PC-3 (cell line): ENCODE results near the gene TUBGCP2. TPM values are rescaled to one million over a fixed set of nuclear protein-coding genes. Genes with fewer than 3 reads are reported as not detected.

Experiments used
- ATAC-seq: fragments of 200-7000 bp; cut with Tn5 transposase; 2 replicates; pipeline ENCODE4 v1.9.1; 2020; ENCODE audit warnings: mild to moderate bottlenecking, moderate library complexity
- BruUV-seq: library from RNA; stranded (reverse); fragments of 400-500 nt; replicated peaks from 2 replicates; lab custom pipeline; 2021; lab: Mats Ljungman, UMichigan
- CTCF ChIA-PET: fragments of 300-600 bp; sonication (Branson Sonifier 250); formaldehyde crosslinking; loops from one replicate; lab custom pipeline; 2022; ENCODE audit warnings: antibody characterized with exemption; lab: Charles Lee
- POLR2A ChIA-PET: fragments of 300-600 bp; sonication (Branson Sonifier 250); formaldehyde crosslinking; loops from one replicate; lab custom pipeline; 2022; ENCODE audit warnings: antibody characterized with exemption; ENCODE audit not compliant: unreplicated experiment; lab: Charles Lee
- DNase-seq: peaks from one replicate; pipeline ENCODE4 v3.0.0-alpha.2; 2015
- H2AFZ ChIP-seq: fragments of 300-600 bp; sonication (generic); 2 replicates; pipeline ENCODE4 v1.6.0; 2016; ENCODE audit warnings: antibody characterized with exemption, low read length
- H3F3A ChIP-seq: fragments of 300-600 bp; sonication (generic); one replicate; pipeline ENCODE4 v1.6.0; 2017; ENCODE audit warnings: antibody characterized with exemption, low read length, control low read depth, mild to moderate bottlenecking; ENCODE audit not compliant: unreplicated experiment
- H3K27ac ChIP-seq: fragments of 300-600 bp; sonication (generic); 2 replicates; pipeline ENCODE4 v1.5.1; 2016; ENCODE audit warnings: mild to moderate bottlenecking, low read length
- H3K27me3 ChIP-seq: fragments of 300-600 bp; sonication (generic); 2 replicates; pipeline ENCODE4 v1.6.1; 2016; ENCODE audit warnings: low read length, mixed read lengths
- H3K36me3 ChIP-seq: fragments of 300-600 bp; sonication (generic); 2 replicates; pipeline ENCODE4 v1.6.1; 2016; ENCODE audit warnings: low read depth, mixed run types, low read length, mixed read lengths
- H3K4me1 ChIP-seq: fragments of 300-600 bp; sonication (generic); 2 replicates; pipeline ENCODE4 v1.5.1; 2016; ENCODE audit warnings: low read length; ENCODE audit not compliant: insufficient read depth
- H3K4me2 ChIP-seq: fragments of 300-600 bp; sonication (generic); 2 replicates; pipeline ENCODE4 v1.6.0; 2016; ENCODE audit warnings: low read length
- H3K4me3 ChIP-seq: fragments of 300-600 bp; sonication (generic); 2 replicates; pipeline ENCODE4 v1.5.1; 2016; ENCODE audit warnings: mild to moderate bottlenecking, low read length, mixed read lengths
- H3K79me2 ChIP-seq: fragments of 300-600 bp; sonication (generic); 2 replicates; pipeline ENCODE4 v1.6.1; 2017; ENCODE audit warnings: low read length, mixed read lengths
- H3K9ac ChIP-seq: fragments of 300-600 bp; sonication (generic); 2 replicates; pipeline ENCODE4 v1.6.0; 2016; ENCODE audit warnings: mild to moderate bottlenecking, low read length
- H3K9me2 ChIP-seq: fragments of 300-600 bp; sonication (generic); replicated peaks from 2 replicates; pipeline ENCODE4 v1.6.1; 2016; ENCODE audit warnings: mixed run types, low read length, mixed read lengths
- H3K9me3 ChIP-seq: fragments of 300-600 bp; sonication (generic); 2 replicates; pipeline ENCODE4 v1.6.1; 2016; ENCODE audit warnings: low read length, mixed read lengths
- H4K20me1 ChIP-seq: fragments of 300-600 bp; sonication (generic); 2 replicates; pipeline ENCODE4 v1.6.1; 2016; ENCODE audit warnings: low read length, mixed read lengths
- EZH2 ChIP-seq: fragments of 300-600 bp; sonication (generic); IDR thresholded peaks from one replicate; pipeline ENCODE4 v1.6.1; 2017; ENCODE audit warnings: antibody characterized with exemption, mild to moderate bottlenecking, low read length; ENCODE audit not compliant: unreplicated experiment
- EZH2phosphoT487 ChIP-seq: fragments of 300-600 bp; sonication (generic); IDR thresholded peaks from 2 replicates; pipeline ENCODE4 v1.6.1; 2018; ENCODE audit warnings: mild to moderate bottlenecking, antibody characterized with exemption, low read length, borderline replicate concordance
- intact Hi-C: fragments of 100-400 bp; cut with micrococcal nuclease; formaldehyde crosslinking; loops from 2 replicates; pipeline ENCODE4 v1.9.0; 2023
- total RNA-seq: library from RNA; depleted of rRNA; stranded (reverse); fragments of >200 nt; gene quantifications from 2 replicates; pipeline ENCODE4 v1.2.3, GENCODE V29; 2014
- TF ChIP-seq, protein P1 (sequence below): fragments of 300-600 bp; sonication (generic); conservative IDR thresholded peaks from 2 replicates; pipeline ENCODE4 v1.5.1; 2017; ENCODE audit warnings: antibody characterized with exemption, low read depth, mild to moderate bottlenecking, low read length

TUBGCP2 gene
- total RNA-seq, 1 experiment from 2014 or later = 72.9 TPM

- H3K4me3 ChIP-seq = peak within 1 kb of the TSS; percentile 82
- peak within 1 kb of the TSS; percentile 97 for H3K4me2 ChIP-seq
- ATAC-seq = peak; percentile 28
Observed at GRCh38 chr10:133276435-133277201, 32.1 kb downstream of the TUBGCP2 start, which contains the start of gene ADAM8. Gene ADAM8 (minus strand): TSS chr10:133276868. CDS start chr10:133276817, 51 bp downstream.

GRCh38 chr10:133276100-133276434 is 32.6 kb downstream of the TUBGCP2 start:
- Histone ChIP-seq H4K20me1 (no peaks in the 10 kb centered on the region), H3K9me2 (no peaks in the 10 kb centered on the region), H3K27ac (peak overlapping the region; percentile 93), H3K9ac (peak overlapping the region; percentile 96), H3K4me2 (peak overlapping the region; percentile 97), H3K36me3 (no peaks in the 10 kb centered on the region; the same call in 1 of the 2 replicates), H3K4me3 (peak overlapping the region; percentile 82), H3F3A (peaks cover 4% of the 10 kb centered on the region), H3K79me2 (peaks cover 32% of the 10 kb centered on the region), H2AFZ (no peak overlapping the region), H3K27me3 (no peaks in the 10 kb centered on the region), H3K4me1 (peaks cover 54% of the 10 kb centered on the region), H3K9me3 (no peaks in the 10 kb centered on the region)
- POLR2A ChIA-PET = interaction anchor here (0.6 kb wide), 1 partner anchor 17 kb away, joined by 3 read pairs; no protein-coding TSS in a partner anchor
- TF ChIP-seq EZH2phosphoT487 = no peak
- TF ChIP-seq, protein P1, sequence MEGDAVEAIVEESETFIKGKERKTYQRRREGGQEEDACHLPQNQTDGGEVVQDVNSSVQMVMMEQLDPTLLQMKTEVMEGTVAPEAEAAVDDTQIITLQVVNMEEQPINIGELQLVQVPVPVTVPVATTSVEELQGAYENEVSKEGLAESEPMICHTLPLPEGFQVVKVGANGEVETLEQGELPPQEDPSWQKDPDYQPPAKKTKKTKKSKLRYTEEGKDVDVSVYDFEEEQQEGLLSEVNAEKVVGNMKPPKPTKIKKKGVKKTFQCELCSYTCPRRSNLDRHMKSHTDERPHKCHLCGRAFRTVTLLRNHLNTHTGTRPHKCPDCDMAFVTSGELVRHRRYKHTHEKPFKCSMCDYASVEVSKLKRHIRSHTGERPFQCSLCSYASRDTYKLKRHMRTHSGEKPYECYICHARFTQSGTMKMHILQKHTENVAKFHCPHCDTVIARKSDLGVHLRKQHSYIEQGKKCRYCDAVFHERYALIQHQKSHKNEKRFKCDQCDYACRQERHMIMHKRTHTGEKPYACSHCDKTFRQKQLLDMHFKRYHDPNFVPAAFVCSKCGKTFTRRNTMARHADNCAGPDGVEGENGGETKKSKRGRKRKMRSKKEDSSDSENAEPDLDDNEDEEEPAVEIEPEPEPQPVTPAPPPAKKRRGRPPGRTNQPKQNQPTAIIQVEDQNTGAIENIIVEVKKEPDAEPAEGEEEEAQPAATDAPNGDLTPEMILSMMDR = no peak
- no peak for TF ChIP-seq EZH2
- DNase-seq = no peak
- no peak for ATAC-seq
- intact Hi-C loops = no loop called here
- CTCF ChIA-PET = no interaction called here
- BruUV-seq = no TSS peak

More at GRCh38 chr10:133276435-133277201, 32.1 kb downstream of the TUBGCP2 start, which contains the start of gene ADAM8:
- peak within 1 kb of the TSS; percentile 96 for H3K9ac ChIP-seq
- peaks cover 32% of the 10 kb centered on the region for H3K79me2 ChIP-seq
- intact Hi-C loops = no loop called here
- peaks cover 54% of the 10 kb centered on the region for H3K4me1 ChIP-seq
- ChIA-PET CTCF (no interaction called here), POLR2A (no interaction called here)
- no peaks in the 10 kb centered on the region for H3K9me2 ChIP-seq
- H3K36me3 ChIP-seq = no peaks in the 10 kb centered on the region; the same call in 1 of the 2 replicates
- BruUV-seq = no TSS peak
- H3K27ac ChIP-seq = peak within 1 kb of the TSS; percentile 98
- H4K20me1 ChIP-seq = no peaks in the 10 kb centered on the region
- H2AFZ ChIP-seq = no peak within 1 kb of the TSS
- TF ChIP-seq EZH2 (no peak), EZH2phosphoT487 (no peak)
- TF ChIP-seq, protein P1 = no peak
- peaks cover 4% of the 10 kb centered on the region for H3F3A ChIP-seq
- H3K9me3 ChIP-seq = no peaks in the 10 kb centered on the region
- DNase-seq = peak; percentile 61
- H3K27me3 ChIP-seq = no peaks in the 10 kb centered on the region

GRCh38 chr10:133275684-133276092 is 33.0 kb downstream of the TUBGCP2 start:
- Histone ChIP-seq H3K4me2 (peak overlapping the region; percentile 97), H3K9me2 (no peaks in the 10 kb centered on the region), H3K4me1 (peaks cover 54% of the 10 kb centered on the region), H2AFZ (no peak overlapping the region), H3F3A (peaks cover 4% of the 10 kb centered on the region), H3K27me3 (no peaks in the 10 kb centered on the region), H3K9me3 (no peaks in the 10 kb centered on the region), H4K20me1 (no peaks in the 10 kb centered on the region), H3K79me2 (peaks cover 32% of the 10 kb centered on the region), H3K36me3 (no peaks in the 10 kb centered on the region; the same call in 1 of the 2 replicates), H3K9ac (peak overlapping the region; percentile 96), H3K27ac (peak overlapping the region; percentile 93), H3K4me3 (peak overlapping the region; percentile 82)
- ATAC-seq (no peak), DNase-seq (peak; percentile 41)
- intact Hi-C loops = no loop called here
- TF ChIP-seq EZH2phosphoT487 (no peak), EZH2 (no peak)
- TF ChIP-seq, protein P1 = no peak
- ChIA-PET CTCF (no interaction called here), POLR2A (interaction anchor here (0.6 kb wide), 1 partner anchor 17 kb away, joined by 3 read pairs; no protein-coding TSS in a partner anchor)
- BruUV-seq = TSS peak; percentile 86
